Measurements from ENCODE around the gene C10orf95.

The C10orf95 gene

GRCh38 chr10:102400076-102400475 lies 51.3 kb downstream of the C10orf95 start:
- no peak for DNase-seq
